H1 (cell line): ENCODE measurements around the gene ADIRF.

Experiments used
- ASH2L ChIP-seq: fragments of 200-600, 300-600 bp; sonication (generic); IDR thresholded peaks from one replicate; pipeline ENCODE4 v1.7.1; 2017; ENCODE audit warnings: low read length
- ATF2 ChIP-seq: IDR thresholded peaks from 2 replicates; pipeline ENCODE4 v1.6.1; 2012; ENCODE audit warnings: low read length, inconsistent platforms
- CEBPB ChIP-seq: IDR thresholded peaks from 2 replicates; pipeline ENCODE4 v1.6.1; 2012; ENCODE audit warnings: low read depth, low read length
- CHD1 ChIP-seq: IDR thresholded peaks from 2 replicates; pipeline ENCODE4 v1.6.1; 2012; ENCODE audit warnings: low read depth, low read length, improper control_type of control experiment
- EP300 ChIP-seq, 2 experiments: IDR thresholded peaks; 1 replicate in 1 of 2; 2 replicates in 1 of 2; pipeline ENCODE4 v1.6.1; 2011 to 2012; ENCODE audit warnings: low read depth in 2 of 2, low read length in 2 of 2, mild to moderate bottlenecking in 2 of 2, borderline replicate concordance in 1 of 2, inconsistent platforms in 1 of 2, moderate library complexity in 1 of 2
- EZH2 ChIP-seq: fragments of 200-600 bp; sonication (generic); IDR thresholded peaks from 2 replicates; pipeline ENCODE4 v1.7.1; 2012; ENCODE audit warnings: low read depth, mild to moderate bottlenecking, moderate library complexity, low read length, inconsistent platforms; ENCODE audit not compliant: severe bottlenecking
- HDAC6 ChIP-seq: IDR thresholded peaks from one replicate; pipeline ENCODE4 v1.7.1; 2012; ENCODE audit warnings: low read depth, mild to moderate bottlenecking, inconsistent platforms, low read length, moderate library complexity
- POLR2A ChIP-seq, 2 experiments: IDR thresholded peaks; 1 replicate in 1 of 2; 2 replicates in 1 of 2; pipeline ENCODE4 v1.6.1; 2011; ENCODE audit warnings: low read depth in 2 of 2, low read length in 2 of 2, mild to moderate bottlenecking in 2 of 2; ENCODE audit errors: control extremely low read depth in 1 of 2
- SP1 ChIP-seq: IDR thresholded peaks from 2 replicates; pipeline ENCODE4 v1.6.1; 2011; ENCODE audit warnings: low read depth, low read length
- YY1 ChIP-seq: IDR thresholded peaks from 2 replicates; pipeline ENCODE4 v1.6.1; 2011; ENCODE audit warnings: low read depth, mild to moderate bottlenecking, low read length
- TF ChIP-seq, protein P1 (sequence below), 3 experiments: IDR thresholded peaks; 1 replicate in 2 of 3; 2 replicates in 1 of 3; pipeline versions ENCODE4 v1.5.1 to v1.6.1; 2011; ENCODE audit warnings: low read length in 3 of 3, mild to moderate bottlenecking in 3 of 3, inconsistent platforms in 2 of 3, low read depth in 1 of 3, moderate library complexity in 1 of 3; ENCODE audit not compliant: insufficient read depth in 1 of 3; ENCODE audit errors: control extremely low read depth in 1 of 3
- TF ChIP-seq, protein P2 (sequence below): IDR thresholded peaks from 2 replicates; pipeline ENCODE4 v1.6.1; 2011; ENCODE audit warnings: low read depth, mild to moderate bottlenecking, low read length; ENCODE audit not compliant: insufficient read depth
- TF ChIP-seq, protein P3 (sequence below): IDR thresholded peaks from 2 replicates; pipeline ENCODE4 v1.6.1; 2011; ENCODE audit warnings: low read length, improper control_type of control experiment
- TF ChIP-seq, protein P4 (sequence below): IDR thresholded peaks from 2 replicates; pipeline ENCODE4 v1.6.1; 2012; ENCODE audit warnings: inconsistent platforms

- TF ChIP-seq, protein P1, sequence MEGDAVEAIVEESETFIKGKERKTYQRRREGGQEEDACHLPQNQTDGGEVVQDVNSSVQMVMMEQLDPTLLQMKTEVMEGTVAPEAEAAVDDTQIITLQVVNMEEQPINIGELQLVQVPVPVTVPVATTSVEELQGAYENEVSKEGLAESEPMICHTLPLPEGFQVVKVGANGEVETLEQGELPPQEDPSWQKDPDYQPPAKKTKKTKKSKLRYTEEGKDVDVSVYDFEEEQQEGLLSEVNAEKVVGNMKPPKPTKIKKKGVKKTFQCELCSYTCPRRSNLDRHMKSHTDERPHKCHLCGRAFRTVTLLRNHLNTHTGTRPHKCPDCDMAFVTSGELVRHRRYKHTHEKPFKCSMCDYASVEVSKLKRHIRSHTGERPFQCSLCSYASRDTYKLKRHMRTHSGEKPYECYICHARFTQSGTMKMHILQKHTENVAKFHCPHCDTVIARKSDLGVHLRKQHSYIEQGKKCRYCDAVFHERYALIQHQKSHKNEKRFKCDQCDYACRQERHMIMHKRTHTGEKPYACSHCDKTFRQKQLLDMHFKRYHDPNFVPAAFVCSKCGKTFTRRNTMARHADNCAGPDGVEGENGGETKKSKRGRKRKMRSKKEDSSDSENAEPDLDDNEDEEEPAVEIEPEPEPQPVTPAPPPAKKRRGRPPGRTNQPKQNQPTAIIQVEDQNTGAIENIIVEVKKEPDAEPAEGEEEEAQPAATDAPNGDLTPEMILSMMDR (IDR thresholded peaks at IDR 0.05; ENCODE audit: control extremely low read depth in 1 of 3, insufficient read depth in 1 of 3, low read depth in 1 of 3, low read length in 3 of 3): no peak
- TF ChIP-seq ATF2 (no peak), ASH2L (no peak), EZH2 (no peak), SP1 (no peak), CHD1 (no peak), CEBPB (no peak), EP300 (IDR thresholded peaks at IDR 0.05; ENCODE audit: borderline replicate concordance in 1 of 2, low read depth in 2 of 2, low read length in 2 of 2) (no peak), YY1 (no peak), HDAC6 (no peak), POLR2A (IDR thresholded peaks at IDR 0.05; ENCODE audit: control extremely low read depth in 1 of 2, low read depth in 2 of 2, low read length in 2 of 2) (no peak)
- TF ChIP-seq, protein P2, sequence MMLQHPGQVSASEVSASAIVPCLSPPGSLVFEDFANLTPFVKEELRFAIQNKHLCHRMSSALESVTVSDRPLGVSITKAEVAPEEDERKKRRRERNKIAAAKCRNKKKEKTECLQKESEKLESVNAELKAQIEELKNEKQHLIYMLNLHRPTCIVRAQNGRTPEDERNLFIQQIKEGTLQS: no peak
- TF ChIP-seq, protein P3, sequence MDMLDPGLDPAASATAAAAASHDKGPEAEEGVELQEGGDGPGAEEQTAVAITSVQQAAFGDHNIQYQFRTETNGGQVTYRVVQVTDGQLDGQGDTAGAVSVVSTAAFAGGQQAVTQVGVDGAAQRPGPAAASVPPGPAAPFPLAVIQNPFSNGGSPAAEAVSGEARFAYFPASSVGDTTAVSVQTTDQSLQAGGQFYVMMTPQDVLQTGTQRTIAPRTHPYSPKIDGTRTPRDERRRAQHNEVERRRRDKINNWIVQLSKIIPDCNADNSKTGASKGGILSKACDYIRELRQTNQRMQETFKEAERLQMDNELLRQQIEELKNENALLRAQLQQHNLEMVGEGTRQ: no peak
- TF ChIP-seq, protein P4, sequence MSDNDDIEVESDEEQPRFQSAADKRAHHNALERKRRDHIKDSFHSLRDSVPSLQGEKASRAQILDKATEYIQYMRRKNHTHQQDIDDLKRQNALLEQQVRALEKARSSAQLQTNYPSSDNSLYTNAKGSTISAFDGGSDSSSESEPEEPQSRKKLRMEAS: no peak
Measured at GRCh38 chr10:86944031-86944419, 24.3 kb upstream of the ADIRF start.
